DOHH2 (cell line): Measurements from ENCODE around the gene DIS3L2.
"Not testable (repeated sequence)": the region's sequence is repeated elsewhere in the genome, so short reads cannot be mapped to it uniquely, and the experiment has no call there.

Experiments
- H3F3A ChIP-seq: fragments of 200-600 bp; sonication (generic), shearing (Covaris generic); 2 replicates; pipeline ENCODE4 v1.6.0; 2016; ENCODE audit warnings: antibody characterized with exemption, mild to moderate bottlenecking; ENCODE audit not compliant: control insufficient read depth, insufficient read depth
- H3K27ac ChIP-seq: fragments of 200-600 bp; sonication (generic); 2 replicates; pipeline ENCODE4 v1.5.1; 2014; ENCODE audit warnings: low read depth, mild to moderate bottlenecking, low read length, moderate library complexity
- H3K27me3 ChIP-seq: fragments of 200-600 bp; sonication (generic); 2 replicates; pipeline ENCODE4 v1.6.1; 2014; ENCODE audit warnings: mild to moderate bottlenecking, low read length, mixed read lengths; ENCODE audit not compliant: control insufficient read depth
- H3K36me3 ChIP-seq: fragments of 200-600 bp; sonication (generic); 2 replicates; pipeline ENCODE4 v1.6.1; 2014; ENCODE audit warnings: mild to moderate bottlenecking, low read length, moderate library complexity, mixed read lengths; ENCODE audit not compliant: control insufficient read depth
- H3K4me1 ChIP-seq: fragments of 200-600 bp; sonication (generic); 2 replicates; pipeline ENCODE4 v1.6.1; 2014; ENCODE audit warnings: mild to moderate bottlenecking, low read length, mixed read lengths; ENCODE audit not compliant: control insufficient read depth
- H3K4me2 ChIP-seq: fragments of 200-600 bp; sonication (generic); 2 replicates; pipeline ENCODE4 v1.6.0; 2014; ENCODE audit warnings: mild to moderate bottlenecking, low read length, moderate library complexity
- H3K4me3 ChIP-seq: fragments of 200-600 bp; sonication (generic); 2 replicates; pipeline ENCODE4 v1.5.1; 2014; ENCODE audit warnings: mild to moderate bottlenecking, low read length, mixed read lengths
- H3K79me2 ChIP-seq: fragments of 200-600 bp; sonication (generic); 2 replicates; pipeline ENCODE4 v1.6.1; 2014; ENCODE audit warnings: mild to moderate bottlenecking, low read length, mixed read lengths; ENCODE audit not compliant: control insufficient read depth
- H3K9me2 ChIP-seq: fragments of 200-600 bp; sonication (generic); replicated peaks from 2 replicates; pipeline ENCODE4 v1.6.1; 2014; ENCODE audit warnings: mild to moderate bottlenecking, low read length, mixed read lengths; ENCODE audit not compliant: control insufficient read depth
- H3K9me3 ChIP-seq: fragments of 200-600 bp; sonication (generic); 2 replicates; pipeline ENCODE4 v1.6.1; 2014; ENCODE audit warnings: antibody characterized with exemption, low read length, mixed read lengths; ENCODE audit not compliant: control insufficient read depth, insufficient read depth
- H4K20me1 ChIP-seq: fragments of 200-600 bp; sonication (generic); 2 replicates; pipeline ENCODE4 v1.6.0; 2014; ENCODE audit warnings: low read depth, mild to moderate bottlenecking, antibody characterized with exemption, low read length, moderate library complexity; ENCODE audit not compliant: control insufficient read depth, insufficient read depth
- CTCF ChIP-seq: fragments of 200-600 bp; sonication (generic); IDR thresholded peaks from one replicate; pipeline ENCODE4 v1.5.1; 2014; ENCODE audit warnings: antibody characterized with exemption, mild to moderate bottlenecking, low read depth, low read length; ENCODE audit not compliant: poor library complexity, severe bottlenecking
- EZH2phosphoT487 ChIP-seq: fragments of 200-600 bp; sonication (generic); IDR thresholded peaks from 2 replicates; pipeline ENCODE4 v1.6.1; 2017; ENCODE audit warnings: borderline replicate concordance, mild to moderate bottlenecking, antibody characterized with exemption, low read length, moderate library complexity, mixed read lengths

Gene DIS3L2

GRCh38 chr2:232369126-232369951, 407.8 kb downstream of the DIS3L2 start:
- Histone ChIP-seq H3K79me2 (no peaks in the 10 kb centered on the region), H3K27me3 (no peaks in the 10 kb centered on the region), H3K9me3 (no peaks in the 10 kb centered on the region), H3K36me3 (no peaks in the 10 kb centered on the region), H3K27ac (no peak overlapping the region), H4K20me1 (no peaks in the 10 kb centered on the region), H3K4me3 (no peak overlapping the region), H3K4me2 (no peak overlapping the region), H3K4me1 (peaks cover 9% of the 10 kb centered on the region), H3F3A (no peaks in the 10 kb centered on the region), H3K9me2 (no peaks in the 10 kb centered on the region)
- TF ChIP-seq CTCF (no peak), EZH2phosphoT487 (no peak)

- H3K36me3 ChIP-seq, H3F3A ChIP-seq: not testable (repeated sequence)
Observed at GRCh38 chr2:232370007-232370406, 408.5 kb downstream of the DIS3L2 start.

GRCh38 chr2:232372231-232373208, 411.0 kb downstream of the DIS3L2 start:
- TF ChIP-seq EZH2phosphoT487, result no peak
- H3F3A ChIP-seq, result no peaks in the 10 kb centered on the region
- H3K9me2 ChIP-seq, result no peaks in the 10 kb centered on the region
- H3K27ac ChIP-seq, result no peak overlapping the region
- H3K4me2 ChIP-seq, result no peak overlapping the region
- no peaks in the 10 kb centered on the region for H3K36me3 ChIP-seq
- H3K27me3 ChIP-seq, result peaks cover 2% of the 10 kb centered on the region; the same call in 1 of the 2 replicates
- H3K9me3 ChIP-seq, result no peaks in the 10 kb centered on the region
- H3K4me3 ChIP-seq, result no peak overlapping the region
- peaks cover 8% of the 10 kb centered on the region for H3K4me1 ChIP-seq
- H4K20me1 ChIP-seq, result no peaks in the 10 kb centered on the region
- H3K79me2 ChIP-seq, result no peaks in the 10 kb centered on the region

More at GRCh38 chr2:232370007-232370406, 408.5 kb downstream of the DIS3L2 start:
- H3K79me2 ChIP-seq, H3K4me1 ChIP-seq, H4K20me1 ChIP-seq, H3K9me2 ChIP-seq, H3K27ac ChIP-seq, H3K9me3 ChIP-seq, H3K4me3 ChIP-seq, H3K4me2 ChIP-seq, H3K27me3 ChIP-seq: not testable (repeated sequence)

DNA sequence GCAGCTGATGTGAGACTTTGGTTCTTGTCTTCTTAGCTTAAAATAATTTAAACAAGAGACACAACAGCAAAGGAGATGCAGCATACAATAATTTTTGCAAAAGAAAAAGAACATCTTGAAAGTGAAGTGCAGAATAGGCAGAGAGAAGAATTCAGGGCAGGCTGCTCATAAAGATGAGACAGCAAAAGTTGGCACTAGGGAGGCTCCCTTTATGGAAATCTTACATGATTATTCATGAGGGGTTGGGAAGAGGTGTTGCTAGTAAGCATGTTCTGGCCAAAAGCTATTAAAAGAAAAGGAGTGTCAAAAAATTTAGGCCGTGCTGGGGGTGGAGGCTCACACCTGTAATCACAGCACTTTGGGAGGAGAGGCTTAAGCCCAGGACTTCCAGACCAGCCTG, 412.8 kb downstream of the DIS3L2 start:
- H3K27me3 ChIP-seq, result peaks cover 2% of the 10 kb centered on the region; the same call in 1 of the 2 replicates
- no peak overlapping the region for H3K27ac ChIP-seq
- H3K36me3 ChIP-seq, result no peaks in the 10 kb centered on the region
- H3K4me3 ChIP-seq, result no peak overlapping the region
- no peaks in the 10 kb centered on the region for H3K79me2 ChIP-seq
- no peaks in the 10 kb centered on the region for H3F3A ChIP-seq
- peaks cover 8% of the 10 kb centered on the region for H3K4me1 ChIP-seq
- no peaks in the 10 kb centered on the region for H4K20me1 ChIP-seq
- H3K9me2 ChIP-seq, result no peaks in the 10 kb centered on the region
- no peaks in the 10 kb centered on the region for H3K9me3 ChIP-seq
- TF ChIP-seq CTCF (no peak), EZH2phosphoT487 (no peak)
- no peak overlapping the region for H3K4me2 ChIP-seq
